HEK293T (cell line): Measurements from ENCODE around the gene HUS1.

Experiments used
- CTBP1 ChIP-seq: fragments of 450-650 bp; IDR thresholded peaks from 2 replicates; pipeline ENCODE4 v1.6.1; 2016; ENCODE audit warnings: borderline replicate concordance
- FOXA1 ChIP-seq: fragments of 450-650 bp; IDR thresholded peaks from 2 replicates; pipeline ENCODE4 v1.6.1; 2016; ENCODE audit warnings: mild to moderate bottlenecking
- FOXK2 ChIP-seq: fragments of 450-650 bp; IDR thresholded peaks from 2 replicates; pipeline ENCODE4 v1.6.1; 2016; ENCODE audit warnings: mild to moderate bottlenecking
- FOXM1 ChIP-seq: fragments of 450-650 bp; IDR thresholded peaks from 2 replicates; pipeline ENCODE4 v1.6.1; 2017; ENCODE audit warnings: mild to moderate bottlenecking, borderline replicate concordance
- HDGF ChIP-seq: fragments of 450-650 bp; IDR thresholded peaks from 2 replicates; pipeline ENCODE4 v1.6.1; 2017; ENCODE audit warnings: antibody characterized with exemption, borderline replicate concordance
- L3MBTL2 ChIP-seq: fragments of 450-650 bp; conservative IDR thresholded peaks from 2 replicates; pipeline ENCODE4 v1.6.1; 2016; ENCODE audit warnings: mild to moderate bottlenecking
- LEF1 ChIP-seq: fragments of 450-650 bp; IDR thresholded peaks from 2 replicates; pipeline ENCODE4 v1.6.1; 2017; ENCODE audit warnings: mild to moderate bottlenecking, borderline replicate concordance
- PKNOX1 ChIP-seq: fragments of 450-650 bp; IDR thresholded peaks from 2 replicates; pipeline ENCODE4 v1.6.1; 2016
- SP1 ChIP-seq: fragments of 450-650 bp; IDR thresholded peaks from 2 replicates; pipeline ENCODE4 v1.6.1; 2017
- SUZ12 ChIP-seq: fragments of 450-650 bp; IDR thresholded peaks from 2 replicates; pipeline ENCODE4 v1.6.1; 2016; ENCODE audit warnings: mild to moderate bottlenecking
- TARDBP ChIP-seq: fragments of 450-650 bp; IDR thresholded peaks from 2 replicates; pipeline ENCODE4 v1.6.1; 2016
- ZNF384 ChIP-seq: fragments of 450-650 bp; IDR thresholded peaks from 2 replicates; pipeline ENCODE4 v1.6.1; 2016

- TF ChIP-seq FOXA1 (no peak), LEF1 (no peak), HDGF (no peak), FOXK2 (no peak), SP1 (no peak), CTBP1 (no peak), ZNF384 (no peak), TARDBP (no peak), L3MBTL2 (no peak), FOXM1 (no peak), PKNOX1 (no peak), SUZ12 (no peak)
Measured at GRCh38 chr7:47967123-47967522, 12.3 kb downstream of the HUS1 start.
